Gastroesophageal sphincter (tissue), 4 donors: Measurements from ENCODE around the gene CBLB. TPM values are rescaled to one million over a fixed set of nuclear protein-coding genes. Genes with fewer than 3 reads are reported as not detected.

Source experiments
- ATAC-seq: fragments of 150-250 bp; one replicate; pipeline ENCODE4 v1.9.1; 2016; ENCODE audit warnings: mild to moderate bottlenecking, moderate library complexity
- H3K27ac ChIP-seq, 4 donors: fragments of 200-600 bp; sonication (generic) in 3 of 4; 1 replicate in 3 of 4; 2 replicates in 1 of 4; pipeline ENCODE4 v1.5.1; 2016 to 2019
- H3K27me3 ChIP-seq: fragments of 200-600 bp; sonication (generic); one replicate; pipeline ENCODE4 v1.5.1; 2019
- H3K36me3 ChIP-seq, 2 donors: fragments of 200-600 bp; sonication (generic); one replicate each; pipeline ENCODE4 v1.5.1; 2019; ENCODE audit warnings: control low read depth in 1 of 2
- H3K4me1 ChIP-seq, 3 donors: fragments of 200-600 bp; sonication (generic); 1 replicate in 2 of 3; 2 replicates in 1 of 3; pipeline ENCODE4 v1.5.1; 2016 to 2019; ENCODE audit warnings: control low read depth in 2 of 3
- H3K4me3 ChIP-seq, 2 donors: fragments of 200-600 bp; sonication (generic); one replicate each; pipeline ENCODE4 v1.5.1; 2019; ENCODE audit warnings: mild to moderate bottlenecking in 1 of 2, moderate library complexity in 1 of 2
- H3K9me3 ChIP-seq, 3 donors: fragments of 200-600 bp; sonication (generic); one replicate each; pipeline ENCODE4 v1.5.1; 2017 to 2019; ENCODE audit warnings: control low read depth in 2 of 3
- CTCF ChIP-seq, 4 experiments: fragments of 200-600 bp in 2 of 4; fragments of 450-650 bp in 2 of 4; sonication (generic) in 1 of 4; IDR thresholded peaks; one replicate each; pipeline ENCODE4 v1.5.1; 2017 to 2019; ENCODE audit warnings: antibody characterized with exemption in 4 of 4, mild to moderate bottlenecking in 2 of 4, moderate library complexity in 2 of 4
- EP300 ChIP-seq: sonication (generic); formaldehyde crosslinking; IDR thresholded peaks from one replicate; pipeline ENCODE4 v1.6.1; 2017; ENCODE audit warnings: antibody characterized with exemption, mild to moderate bottlenecking
- POLR2A ChIP-seq, 2 donors: fragments of 450-650 bp; IDR thresholded peaks; one replicate each; pipeline ENCODE4 v1.6.1; 2017; ENCODE audit warnings: antibody characterized with exemption in 2 of 2, mild to moderate bottlenecking in 2 of 2, moderate library complexity in 1 of 2
- POLR2AphosphoS5 ChIP-seq: sonication (generic); formaldehyde crosslinking; IDR thresholded peaks from one replicate; pipeline ENCODE4 v1.6.1; 2017; ENCODE audit warnings: antibody characterized with exemption
- WGBS, 2 donors: methylation state at CpG; one replicate each; pipeline ENCODE4 v1.1.5; 2018; ENCODE audit warnings: low coverage in 1 of 2; 5-methylcytosine and 5-hydroxymethylcytosine counted together
- total RNA-seq, 4 donors: library from RNA; depleted of rRNA; stranded (reverse); fragments of >200 nt; gene quantifications; one replicate each; pipeline ENCODE4 v1.1.0, GENCODE V29; 2016

CBLB gene
- total RNA-seq, 4 donors from 2014 or later = 27.4 to 59.4 (median 40.4) TPM

- Histone ChIP-seq H3K27ac (no peak overlapping the region), H3K4me1 (peaks cover 0 to 23% (median 14%) of the 10 kb centered on the region in 3 donors), H3K4me3 (no peak overlapping the region), H3K9me3 (no peaks in the 10 kb centered on the region), H3K36me3 (no peaks in the 10 kb centered on the region), H3K27me3 (no peaks in the 10 kb centered on the region)
- 100% methylated on average over 1 of the region's 1 CpG for WGBS, 2 donors
- no peak for ATAC-seq
- no peak for TF ChIP-seq POLR2AphosphoS5
- no peak for TF ChIP-seq EP300
- TF ChIP-seq POLR2A (IDR thresholded peaks at IDR 0.05) = no peak
- no peak for TF ChIP-seq CTCF (IDR thresholded peaks at IDR 0.05)
Observed at GRCh38 chr3:105904251-105904650, 35.4 kb upstream of the CBLB start.

- Histone ChIP-seq H3K36me3 (no peaks in the 10 kb centered on the region), H3K27ac (no peak overlapping the region), H3K27me3 (no peaks in the 10 kb centered on the region), H3K4me1 (no peaks in the 10 kb centered on the region), H3K4me3 (no peak overlapping the region), H3K9me3 (no peaks in the 10 kb centered on the region)
- ATAC-seq = no peak
- WGBS, 2 donors = 60 to 74% methylated on average over 2 of the region's 2 CpGs
- TF ChIP-seq EP300 (no peak), CTCF (IDR thresholded peaks at IDR 0.05) (no peak), POLR2A (IDR thresholded peaks at IDR 0.05) (no peak), POLR2AphosphoS5 (no peak)
Observed at GRCh38 chr3:105899516-105899915, 30.7 kb upstream of the CBLB start.

- Histone ChIP-seq H3K9me3 (no peaks in the 10 kb centered on the region), H3K36me3 (no peaks in the 10 kb centered on the region), H3K4me3 (no peak overlapping the region), H3K27ac (no peak overlapping the region), H3K4me1 (no peaks in the 10 kb centered on the region), H3K27me3 (no peaks in the 10 kb centered on the region)
- TF ChIP-seq CTCF (IDR thresholded peaks at IDR 0.05) (no peak), POLR2A (IDR thresholded peaks at IDR 0.05) (no peak), POLR2AphosphoS5 (no peak), EP300 (no peak)
- no peak for ATAC-seq
- 92 to 100% methylated on average over 1 of the region's 1 CpG for WGBS, 2 donors
Observed at GRCh38 chr3:105891101-105891500, 22.3 kb upstream of the CBLB start.

GRCh38 chr3:105888621-105889579 is 20.1 kb upstream of the CBLB start:
- TF ChIP-seq EP300 = no peak
- no peak for TF ChIP-seq CTCF (IDR thresholded peaks at IDR 0.05)
- no peak for TF ChIP-seq POLR2A (IDR thresholded peaks at IDR 0.05)
- TF ChIP-seq POLR2AphosphoS5 = no peak
- no peaks in the 10 kb centered on the region for H3K4me1 ChIP-seq
- 94 to 97% methylated on average over 4 of the region's 4 CpGs for WGBS, 2 donors

GRCh38 chr3:105885256-105885655 is 16.4 kb upstream of the CBLB start:
- Histone ChIP-seq H3K4me3 (no peak overlapping the region), H3K9me3 (no peaks in the 10 kb centered on the region), H3K27ac (no peak overlapping the region), H3K36me3 (no peaks in the 10 kb centered on the region), H3K4me1 (no peaks in the 10 kb centered on the region), H3K27me3 (no peaks in the 10 kb centered on the region)
- no peak for TF ChIP-seq EP300
- no peak for TF ChIP-seq CTCF (IDR thresholded peaks at IDR 0.05)
- TF ChIP-seq POLR2AphosphoS5 = no peak
- TF ChIP-seq POLR2A (IDR thresholded peaks at IDR 0.05) = no peak
- 60% methylated on average over 2 of the region's 2 CpGs for WGBS, 2 donors
- no peak for ATAC-seq

More at GRCh38 chr3:105888621-105889579, 20.1 kb upstream of the CBLB start:
- no peaks in the 10 kb centered on the region for H3K27me3 ChIP-seq
- H3K9me3 ChIP-seq = no peaks in the 10 kb centered on the region
- no peak for ATAC-seq
- H3K27ac ChIP-seq = no peak overlapping the region
- no peaks in the 10 kb centered on the region for H3K36me3 ChIP-seq
- no peak overlapping the region for H3K4me3 ChIP-seq
